Epithelial cell of prostate (primary cell): ENCODE data around the gene TMEM131.
A peak's percentile ranks its signal among the peaks of the same experiment; 100 is the strongest.
"Not testable (repeated sequence)": the region's sequence is repeated elsewhere in the genome, so short reads cannot be mapped to it uniquely, and the experiment has no call there.

ENCODE experiments used
- DNase-seq: peaks from one replicate; pipeline ENCODE4 v3.0.0-alpha.2; 2011; ENCODE audit warnings: low read depth, low spot score
- H3K27ac ChIP-seq: fragments of 450-650 bp; 2 replicates; pipeline ENCODE4 v1.5.1; 2017; ENCODE audit warnings: mild to moderate bottlenecking

Gene TMEM131, protein sequence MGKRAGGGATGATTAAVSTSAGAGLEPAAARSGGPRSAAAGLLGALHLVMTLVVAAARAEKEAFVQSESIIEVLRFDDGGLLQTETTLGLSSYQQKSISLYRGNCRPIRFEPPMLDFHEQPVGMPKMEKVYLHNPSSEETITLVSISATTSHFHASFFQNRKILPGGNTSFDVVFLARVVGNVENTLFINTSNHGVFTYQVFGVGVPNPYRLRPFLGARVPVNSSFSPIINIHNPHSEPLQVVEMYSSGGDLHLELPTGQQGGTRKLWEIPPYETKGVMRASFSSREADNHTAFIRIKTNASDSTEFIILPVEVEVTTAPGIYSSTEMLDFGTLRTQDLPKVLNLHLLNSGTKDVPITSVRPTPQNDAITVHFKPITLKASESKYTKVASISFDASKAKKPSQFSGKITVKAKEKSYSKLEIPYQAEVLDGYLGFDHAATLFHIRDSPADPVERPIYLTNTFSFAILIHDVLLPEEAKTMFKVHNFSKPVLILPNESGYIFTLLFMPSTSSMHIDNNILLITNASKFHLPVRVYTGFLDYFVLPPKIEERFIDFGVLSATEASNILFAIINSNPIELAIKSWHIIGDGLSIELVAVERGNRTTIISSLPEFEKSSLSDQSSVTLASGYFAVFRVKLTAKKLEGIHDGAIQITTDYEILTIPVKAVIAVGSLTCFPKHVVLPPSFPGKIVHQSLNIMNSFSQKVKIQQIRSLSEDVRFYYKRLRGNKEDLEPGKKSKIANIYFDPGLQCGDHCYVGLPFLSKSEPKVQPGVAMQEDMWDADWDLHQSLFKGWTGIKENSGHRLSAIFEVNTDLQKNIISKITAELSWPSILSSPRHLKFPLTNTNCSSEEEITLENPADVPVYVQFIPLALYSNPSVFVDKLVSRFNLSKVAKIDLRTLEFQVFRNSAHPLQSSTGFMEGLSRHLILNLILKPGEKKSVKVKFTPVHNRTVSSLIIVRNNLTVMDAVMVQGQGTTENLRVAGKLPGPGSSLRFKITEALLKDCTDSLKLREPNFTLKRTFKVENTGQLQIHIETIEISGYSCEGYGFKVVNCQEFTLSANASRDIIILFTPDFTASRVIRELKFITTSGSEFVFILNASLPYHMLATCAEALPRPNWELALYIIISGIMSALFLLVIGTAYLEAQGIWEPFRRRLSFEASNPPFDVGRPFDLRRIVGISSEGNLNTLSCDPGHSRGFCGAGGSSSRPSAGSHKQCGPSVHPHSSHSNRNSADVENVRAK (N-terminal part only)

DNA sequence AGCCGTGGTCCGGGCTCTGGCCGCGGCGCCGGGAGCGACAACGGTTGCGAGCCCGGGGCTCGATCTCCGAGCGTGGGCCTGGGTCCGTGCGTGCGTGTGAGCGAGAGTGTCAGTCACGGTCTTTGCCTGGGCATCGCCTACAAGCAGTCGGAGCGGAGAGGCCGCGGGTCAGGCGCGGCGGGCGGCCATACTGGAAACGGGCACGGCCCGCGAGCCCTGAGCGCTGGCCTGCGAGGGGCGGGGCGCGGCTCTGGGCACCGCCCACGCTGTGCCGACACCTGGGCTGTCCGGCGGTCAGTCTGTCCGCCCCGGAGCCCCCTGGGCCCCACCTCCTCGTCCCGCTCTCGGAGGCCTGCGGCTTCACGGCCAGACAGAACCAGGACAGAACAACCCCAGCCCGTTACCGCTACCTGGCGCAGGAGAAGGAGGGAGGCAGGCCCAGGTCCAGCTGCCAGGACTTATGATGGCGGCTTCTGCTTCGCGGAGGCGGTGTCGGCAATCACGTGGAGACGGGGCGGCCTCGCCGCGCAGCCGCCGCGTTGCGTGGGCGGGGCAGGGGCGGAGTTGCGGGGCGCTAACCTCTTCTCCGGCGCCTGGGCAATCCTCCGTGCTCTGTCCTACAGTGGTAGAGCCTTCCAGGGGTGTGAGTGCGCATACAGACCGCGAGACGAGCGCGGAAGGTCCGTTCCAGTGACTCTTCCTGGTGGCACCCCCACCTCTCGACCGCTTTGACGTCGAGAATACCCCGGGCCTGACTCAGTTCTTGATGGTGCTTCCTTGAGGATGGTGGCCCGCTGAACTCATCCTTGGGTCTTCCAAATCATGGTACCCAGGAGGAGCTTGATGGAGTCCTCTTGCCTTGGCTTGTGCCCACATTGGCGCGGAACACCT, at the start of gene TMEM131:
TMEM131 (minus strand) TSS at position 215 of the 891 bp plus-strand sequence. CDS start 286 bp downstream, outside the sequence.
- DNase-seq = peak; percentile 75
- peak within 1 kb of the TSS; percentile 97 for H3K27ac ChIP-seq

DNA sequence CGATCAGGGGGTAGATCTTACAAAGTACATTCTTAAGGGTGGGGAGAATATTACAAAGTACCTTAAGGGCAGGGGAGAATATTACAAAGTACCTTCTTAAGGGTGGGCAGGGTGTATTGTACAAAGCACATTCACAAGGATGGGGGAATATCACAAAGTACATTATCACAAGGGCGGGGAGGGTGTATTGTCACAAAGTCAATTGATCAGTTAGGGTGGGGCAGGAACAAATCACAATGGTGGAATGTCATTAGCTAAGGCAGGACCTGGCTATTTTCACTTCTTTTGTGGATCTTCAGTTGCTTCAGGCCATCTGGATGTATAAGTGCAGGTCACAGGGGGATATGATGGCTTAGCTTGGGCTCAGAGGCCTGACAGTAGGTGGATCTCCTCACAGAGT, 49.0 kb upstream of the TMEM131 start:
- H3K27ac ChIP-seq, DNase-seq: not testable (repeated sequence)

DNA sequence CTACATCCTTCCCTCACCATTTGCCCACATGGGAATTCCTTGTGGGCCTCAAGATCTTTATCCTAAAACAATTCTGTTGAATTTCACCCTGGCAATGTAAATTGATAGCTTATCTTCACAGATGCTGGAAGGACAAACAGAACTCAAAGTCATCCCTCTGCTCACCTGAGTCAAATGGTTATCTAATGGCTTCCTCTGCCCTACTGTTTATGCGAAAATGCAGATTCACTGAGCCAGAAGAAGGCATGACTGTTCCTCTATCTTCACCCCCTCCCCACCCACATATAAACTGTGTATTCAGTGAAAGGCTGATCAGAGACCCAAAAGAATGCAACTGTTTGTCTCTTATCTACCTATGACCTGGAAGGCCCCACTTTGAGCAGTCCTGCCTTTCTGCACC, 47.4 kb upstream of the TMEM131 start:
- H3K27ac ChIP-seq = no peak overlapping the region
- no peak for DNase-seq

DNA sequence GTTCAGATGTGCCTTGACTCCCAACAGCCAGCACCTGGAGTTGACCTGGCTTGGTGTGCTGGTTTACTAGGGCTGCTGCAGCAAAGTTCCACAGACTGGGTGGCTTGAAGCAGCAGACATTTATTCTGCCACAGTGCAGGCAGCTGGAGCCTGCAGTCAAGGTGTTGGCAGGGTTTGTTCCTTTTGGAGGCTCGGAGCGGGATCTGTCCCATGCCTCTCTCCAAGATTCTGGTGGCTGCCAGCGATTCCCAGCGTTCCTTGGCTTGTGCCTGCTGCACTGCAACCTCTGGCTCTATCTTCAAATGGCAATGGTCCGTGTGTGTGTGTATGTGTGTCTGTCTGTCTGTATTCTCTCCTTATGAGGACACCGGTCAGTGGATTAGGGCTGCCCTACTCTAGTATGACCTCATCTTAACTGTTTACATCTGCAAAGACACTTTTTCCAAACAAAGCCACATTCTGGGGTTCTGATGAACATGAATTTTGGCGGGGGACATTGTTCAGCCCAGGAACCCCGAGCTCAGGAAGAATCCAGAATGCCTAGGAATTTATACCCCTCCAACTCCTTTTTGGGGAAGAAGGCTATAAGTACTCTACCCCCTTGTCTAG, 44.7 kb upstream of the TMEM131 start:
- DNase-seq = no peak
- H3K27ac ChIP-seq = no peak overlapping the region

DNA sequence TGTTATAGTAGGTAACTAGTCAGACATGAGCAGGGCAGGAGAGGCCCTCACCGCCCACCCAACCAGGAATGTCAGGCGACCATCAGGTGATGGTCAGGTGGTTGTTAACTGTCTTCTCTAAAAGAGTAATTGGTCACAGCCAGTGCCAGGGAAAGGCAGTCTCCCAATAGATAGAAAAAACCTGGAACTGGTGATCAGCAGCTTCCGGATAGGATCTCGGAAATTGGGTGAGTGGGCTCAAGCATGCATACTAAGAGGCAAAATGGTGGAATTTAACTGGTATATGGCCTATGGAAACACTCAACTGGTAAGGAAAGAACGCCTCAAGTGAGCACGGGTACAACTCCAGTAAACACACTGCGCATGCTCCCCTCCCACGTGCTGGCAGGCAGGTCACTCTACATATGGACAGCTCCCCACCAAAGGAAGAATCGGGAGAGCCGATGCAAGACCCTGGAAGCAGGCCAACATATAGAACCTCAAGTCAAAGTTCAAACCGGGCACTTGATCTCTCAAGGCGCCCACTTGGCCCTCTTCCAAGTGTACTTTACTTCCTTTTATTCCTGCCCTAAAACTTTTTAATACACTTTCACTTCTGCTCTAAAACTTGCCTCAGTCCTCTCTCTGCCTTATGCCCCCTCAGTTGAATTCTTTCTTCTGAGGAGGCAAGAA, 43.5 kb upstream of the TMEM131 start:
- H3K27ac ChIP-seq = no peak overlapping the region
- DNase-seq = no peak

DNA sequence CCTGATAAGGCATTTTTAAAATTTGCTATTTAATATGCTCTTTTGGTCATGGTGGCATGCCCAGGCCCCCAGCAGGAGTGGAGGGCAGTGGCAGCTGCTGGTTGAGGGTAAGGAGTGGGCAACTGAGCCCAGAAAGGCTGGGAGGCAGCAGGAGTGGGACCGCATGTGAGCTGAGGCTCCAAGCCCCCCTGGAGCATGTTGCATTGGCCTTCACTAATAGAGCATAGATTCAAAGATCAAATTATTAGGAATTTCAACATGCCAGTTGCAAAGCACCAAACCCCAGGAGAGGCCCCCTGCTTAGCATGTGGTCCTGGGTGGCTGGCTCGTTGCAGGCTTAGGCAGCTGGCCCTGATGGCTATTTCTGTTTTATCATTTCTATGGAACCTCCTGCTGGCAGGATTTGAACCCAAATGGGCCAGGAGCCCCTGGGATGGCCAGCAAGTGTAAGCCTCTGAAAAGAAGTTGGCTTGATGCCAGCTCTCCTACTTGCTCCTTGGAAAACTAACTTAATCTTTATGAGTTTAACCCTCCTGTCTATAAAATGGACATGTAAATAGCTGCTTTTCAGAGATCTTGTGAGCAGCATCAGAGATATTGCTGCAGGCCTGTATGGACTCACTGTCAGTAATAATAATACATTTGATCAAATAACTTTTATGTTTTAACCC, 42.1 kb upstream of the TMEM131 start:
- H3K27ac ChIP-seq = no peak overlapping the region
- no peak for DNase-seq

DNA sequence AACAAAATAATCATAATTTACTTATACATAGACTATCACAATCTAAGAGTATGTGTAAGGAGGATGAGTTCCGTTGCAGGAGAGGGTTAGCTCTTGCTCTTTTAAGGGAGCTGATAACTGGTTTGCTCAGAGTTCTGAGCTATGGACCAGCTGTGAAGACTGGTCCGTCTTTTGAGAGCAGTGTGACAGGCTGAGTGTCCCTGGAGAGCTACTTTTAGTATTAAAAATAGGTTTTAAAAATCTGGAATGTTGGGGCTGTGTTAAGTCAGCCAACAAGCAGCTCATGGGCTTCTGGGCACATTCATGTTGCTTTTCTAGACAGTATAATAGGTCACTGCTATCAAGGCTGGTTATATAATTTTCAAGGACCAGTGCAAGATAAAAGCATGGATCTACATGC, 41.5 kb upstream of the TMEM131 start:
- no peak for DNase-seq
- no peak overlapping the region for H3K27ac ChIP-seq

DNA sequence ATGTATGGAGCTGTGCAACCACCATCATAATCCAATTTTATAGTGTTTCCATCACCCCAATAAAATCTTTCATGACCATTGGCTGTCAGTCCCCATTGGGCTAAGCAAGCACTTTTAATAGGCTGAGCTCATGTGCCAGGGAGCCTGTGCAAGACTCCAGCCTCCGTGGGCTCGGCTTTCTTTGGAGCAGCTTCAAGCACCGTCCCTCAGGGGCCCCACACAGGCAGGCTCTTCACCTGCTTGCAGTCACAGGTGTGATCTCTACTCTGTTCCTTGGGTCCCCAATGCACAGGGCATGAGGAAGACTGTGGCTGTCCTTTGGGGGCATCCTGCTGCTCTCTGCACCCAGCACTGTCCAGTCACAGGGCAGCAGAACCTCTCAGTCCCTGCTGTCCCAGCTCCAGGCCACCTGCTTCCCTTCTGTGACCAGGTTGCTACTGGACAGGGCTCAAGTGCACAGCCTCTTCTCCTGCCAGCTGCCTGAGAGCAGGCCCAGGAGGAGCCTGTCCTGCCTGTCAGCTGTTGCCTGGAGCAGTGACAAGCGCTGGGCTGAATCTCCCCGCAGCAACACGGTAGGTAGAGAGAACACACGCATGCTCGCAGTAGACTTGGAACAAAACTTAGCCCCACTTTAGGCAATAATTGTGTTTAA, 40.7 kb upstream of the TMEM131 start:
- no peak overlapping the region for H3K27ac ChIP-seq
- DNase-seq = no peak

DNA sequence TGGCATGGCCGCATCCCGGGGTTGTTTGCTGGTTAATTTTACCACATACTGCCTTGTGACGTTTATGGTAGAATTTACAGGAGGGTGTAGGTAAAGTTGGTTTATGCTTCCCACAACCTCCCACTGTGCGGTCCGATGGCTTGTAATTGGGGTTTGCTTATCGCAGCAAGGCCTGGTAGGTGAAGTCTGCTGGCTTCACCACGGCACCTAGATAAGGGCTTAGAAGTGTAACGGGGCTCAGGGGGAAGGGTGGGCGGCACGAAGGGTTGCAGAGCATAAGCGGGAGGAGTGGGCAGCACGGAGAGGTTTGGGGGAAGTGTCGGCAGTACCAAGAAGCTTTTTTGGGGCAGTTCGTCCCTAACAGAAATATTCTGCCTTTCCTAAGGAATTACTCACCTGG, 39.0 kb upstream of the TMEM131 start:
- no peak overlapping the region for H3K27ac ChIP-seq
- DNase-seq = no peak

DNA sequence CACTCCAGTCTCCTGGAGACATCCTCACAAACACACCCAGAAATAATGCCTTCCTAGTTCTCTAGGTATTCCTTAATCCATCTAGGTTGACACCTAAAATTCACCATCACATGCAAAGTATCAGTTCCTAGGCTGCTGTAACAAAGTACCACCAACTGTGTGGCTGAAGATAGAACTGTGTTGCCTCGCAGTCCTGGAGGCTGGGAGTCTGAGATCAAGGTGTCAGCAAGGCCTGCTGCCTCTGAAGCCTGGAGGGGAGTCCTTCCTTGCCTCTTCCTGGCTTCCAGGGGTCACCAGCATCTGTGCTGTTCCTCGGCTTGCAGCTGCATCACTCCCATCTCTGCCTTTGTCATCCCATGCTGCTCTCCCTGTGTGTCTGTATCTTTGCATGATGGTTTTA, 36.3 kb upstream of the TMEM131 start:
- no peak for DNase-seq
- no peak overlapping the region for H3K27ac ChIP-seq

DNA sequence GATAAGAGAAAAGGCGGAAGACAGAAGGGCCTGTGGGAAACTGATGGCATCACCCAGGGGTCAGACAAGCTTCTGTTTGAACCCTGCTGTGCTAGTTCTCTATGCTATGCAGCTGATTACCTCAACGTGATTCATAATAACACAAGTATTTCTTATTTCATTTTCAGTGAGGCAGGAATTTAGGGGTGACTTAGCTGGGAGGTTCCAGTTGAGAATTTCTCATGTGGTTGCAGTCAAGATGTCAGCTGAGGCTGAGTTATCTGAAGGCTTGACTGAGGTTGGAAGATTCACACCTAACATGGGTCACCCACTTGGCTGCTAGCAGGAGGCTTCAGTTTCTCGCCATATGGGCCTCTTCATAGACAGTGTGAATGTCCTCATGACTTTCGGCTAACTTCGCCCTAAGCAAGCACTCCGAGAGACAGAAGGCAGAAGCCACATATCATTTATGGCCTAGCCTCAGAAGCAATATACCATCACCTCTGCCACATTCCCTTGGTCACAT, 34.0 kb upstream of the TMEM131 start:
- DNase-seq = no peak
- peak overlapping the region; percentile 36 for H3K27ac ChIP-seq

DNA sequence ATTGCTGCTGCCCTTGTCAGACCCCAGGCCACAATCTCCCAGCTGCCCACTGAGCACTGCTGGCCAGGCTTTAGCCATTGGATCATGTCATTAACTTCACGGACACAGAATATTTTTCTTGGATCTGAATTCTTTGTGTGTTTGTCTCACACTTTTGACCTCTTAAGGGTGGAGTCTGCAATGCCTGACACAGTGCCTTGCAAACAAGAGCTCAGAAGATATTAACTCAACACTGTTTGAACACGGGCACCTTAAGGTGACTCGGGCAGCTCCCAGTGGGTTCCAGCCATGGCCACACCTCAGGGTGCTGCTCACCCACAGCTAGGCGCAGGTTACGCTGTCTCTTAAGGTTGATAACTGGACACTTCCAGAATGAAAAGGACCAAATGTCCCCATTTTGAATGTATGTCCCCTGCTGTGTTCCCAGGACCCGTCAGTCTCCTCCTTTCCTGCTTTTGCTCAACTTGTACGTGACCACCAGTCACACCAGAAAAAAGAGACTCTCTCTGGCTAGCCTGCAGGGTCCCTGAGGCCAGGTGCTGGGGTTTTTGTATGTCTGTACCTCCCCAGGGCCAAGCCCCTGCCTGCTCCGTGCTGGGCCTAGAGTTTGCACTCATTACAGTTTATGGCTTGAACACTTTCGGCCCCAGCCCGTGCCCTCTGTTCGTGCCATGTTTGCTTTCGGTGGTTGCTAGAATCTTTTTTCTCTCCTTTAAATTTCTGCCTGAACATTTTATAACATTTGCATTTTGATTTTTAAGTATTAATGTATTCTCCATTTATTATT, 33.4 kb upstream of the TMEM131 start:
- DNase-seq = no peak
- H3K27ac ChIP-seq = peak overlapping the region; percentile 36

DNA sequence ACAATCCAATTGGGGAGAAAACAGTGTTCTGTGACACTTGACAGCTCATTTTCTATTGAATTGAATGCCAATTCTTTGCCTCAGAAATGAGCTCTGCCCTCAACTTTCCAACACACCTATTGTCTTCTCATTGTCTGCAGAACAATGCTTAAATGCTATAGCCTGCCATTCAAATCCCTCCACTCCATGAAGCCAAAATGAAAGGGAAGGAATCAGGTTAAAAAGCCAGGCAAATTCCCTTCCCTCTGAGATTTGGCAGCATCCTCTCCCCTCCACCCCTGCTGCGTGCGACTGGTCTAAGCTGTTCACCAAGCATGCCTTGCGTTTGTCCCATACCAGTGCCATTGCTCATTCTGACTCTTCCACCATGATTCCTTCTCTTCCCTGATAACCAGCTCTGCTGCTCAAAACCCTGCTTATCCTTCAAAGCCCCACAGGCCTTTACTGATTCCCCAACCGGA, 32.4 kb upstream of the TMEM131 start:
- peak overlapping the region; percentile 36 for H3K27ac ChIP-seq
- no peak for DNase-seq

DNA sequence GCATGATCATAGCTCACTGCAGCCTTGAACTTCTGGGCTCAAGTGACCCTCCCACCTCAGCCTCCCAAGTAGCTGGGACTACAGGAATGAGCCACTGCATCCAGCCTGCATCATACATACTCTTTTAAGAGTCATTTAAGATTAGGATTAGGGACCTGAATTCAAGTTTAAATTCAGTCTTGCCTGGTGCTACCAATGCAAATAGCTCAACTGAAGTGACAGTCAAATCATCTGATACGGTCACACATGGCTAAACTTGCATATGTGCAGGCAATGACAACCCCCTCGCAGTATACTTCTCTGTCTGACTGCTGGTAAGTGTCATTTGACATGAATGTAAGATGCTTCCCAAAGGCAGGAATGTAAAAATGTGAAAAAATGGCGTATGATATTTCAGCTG, 31.8 kb upstream of the TMEM131 start:
- no peak overlapping the region for H3K27ac ChIP-seq
- DNase-seq = no peak

DNA sequence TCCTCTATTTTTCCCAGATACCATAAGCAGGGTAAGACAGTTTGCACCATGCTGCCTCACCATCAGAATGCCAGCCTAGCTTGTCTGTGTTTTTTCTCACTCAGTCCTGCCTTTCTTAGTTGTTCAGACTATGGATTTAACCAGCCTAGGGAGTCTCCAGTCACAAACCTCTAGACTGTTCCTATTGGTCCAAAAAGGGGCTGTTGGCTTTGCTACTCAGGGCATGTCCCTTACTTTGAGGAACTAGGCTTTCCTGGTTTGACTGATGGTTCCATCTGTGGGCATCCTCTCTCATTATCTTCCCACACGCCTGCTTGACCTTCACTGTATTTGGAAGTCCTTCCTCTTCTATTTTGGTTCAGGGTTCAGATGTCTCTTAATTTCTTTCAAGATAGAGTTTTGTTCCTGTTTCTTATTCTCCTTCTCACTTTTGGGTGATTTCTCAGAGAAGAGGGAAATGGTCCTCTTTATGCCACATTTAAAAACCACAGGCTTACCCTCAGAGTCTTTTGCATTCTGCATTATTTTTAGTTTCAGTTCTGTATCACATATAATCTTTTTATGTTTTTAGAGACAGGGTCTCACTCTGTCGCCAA, 31.3 kb upstream of the TMEM131 start:
- H3K27ac ChIP-seq = no peak overlapping the region
- no peak for DNase-seq

DNA sequence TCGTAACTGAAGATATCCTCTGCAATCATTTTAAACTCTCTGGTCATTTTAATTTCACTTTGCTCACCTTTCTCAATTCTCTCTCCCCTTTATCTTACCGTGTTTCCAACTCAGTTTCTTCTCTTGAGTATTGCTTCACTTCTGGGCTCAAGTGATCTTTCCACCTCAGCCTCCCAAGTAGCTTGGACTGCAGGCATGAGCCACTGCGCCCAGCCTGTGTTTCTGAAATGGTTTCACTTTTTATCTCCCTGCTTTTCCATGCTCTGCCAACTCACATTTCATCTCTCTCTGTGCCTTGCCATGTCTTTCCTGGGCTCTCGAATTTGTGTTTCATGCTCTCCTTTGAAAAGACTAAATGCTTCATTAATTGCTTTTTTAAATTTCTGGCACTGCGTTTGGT, 30.5 kb upstream of the TMEM131 start:
- no peak overlapping the region for H3K27ac ChIP-seq
- no peak for DNase-seq
